Measurements from ENCODE around the gene LRRC57.

LRRC57 gene

GRCh38 chr15:42549741-42550392 lies 1.3 kb upstream of the LRRC57 start:
- DNase-seq (ENCODE audit: low read depth): no peak

GRCh38 chr15:42549032-42549491 lies 469 bp upstream of the LRRC57 start:
- no peak for DNase-seq (ENCODE audit: low read depth)

GRCh38 chr15:42547918-42548248 lies 710 bp downstream of the LRRC57 start:
- DNase-seq (ENCODE audit: low read depth): no peak

- DNase-seq (ENCODE audit: low read depth): no peak
Observed at GRCh38 chr15:42544853-42545629, 3.6 kb downstream of the LRRC57 start.

- no peak for DNase-seq (ENCODE audit: low read depth)
Observed at GRCh38 chr15:42533246-42533645, 15.3 kb downstream of the LRRC57 start.

- no peak for DNase-seq (ENCODE audit: low read depth)
Observed at GRCh38 chr15:42528970-42529369, 19.6 kb downstream of the LRRC57 start.

- DNase-seq (ENCODE audit: low read depth): no peak
Observed at GRCh38 chr15:42523331-42523730, 25.3 kb downstream of the LRRC57 start.

GRCh38 chr15:42511007-42511391 lies 37.6 kb downstream of the LRRC57 start:
- DNase-seq (ENCODE audit: low read depth): no peak

GRCh38 chr15:42510258-42511006 lies 38.2 kb downstream of the LRRC57 start:
- DNase-seq (ENCODE audit: low read depth): no peak

- DNase-seq (ENCODE audit: low read depth): no peak
Observed at GRCh38 chr15:42508263-42508690, 40.3 kb downstream of the LRRC57 start.

- no peak for DNase-seq (ENCODE audit: low read depth)
Observed at GRCh38 chr15:42507514-42507913, 41.1 kb downstream of the LRRC57 start.

GRCh38 chr15:42504631-42505030 lies 44.0 kb downstream of the LRRC57 start:
- no peak for DNase-seq (ENCODE audit: low read depth)

- DNase-seq (ENCODE audit: low read depth): no peak
Observed at GRCh38 chr15:42503825-42504224, 44.8 kb downstream of the LRRC57 start.

GRCh38 chr15:42502477-42502876 lies 46.1 kb downstream of the LRRC57 start:
- DNase-seq (ENCODE audit: low read depth): no peak

GRCh38 chr15:42499858-42500609 lies 48.6 kb downstream of the LRRC57 start:
- no peak for DNase-seq (ENCODE audit: low read depth)

- DNase-seq (ENCODE audit: low read depth): no peak
Observed at GRCh38 chr15:42498212-42499068, 50.2 kb downstream of the LRRC57 start.

- DNase-seq (ENCODE audit: low read depth): peak; percentile 60
Observed at GRCh38 chr15:42495361-42496212, 53.0 kb downstream of the LRRC57 start, which contains the start of gene SNAP23. SNAP23 (plus strand) TSS chr15:42495634; CDS start chr15:42511847, 16,213 bp downstream.

GRCh38 chr15:42494998-42495360 lies 53.6 kb downstream of the LRRC57 start:
- DNase-seq (ENCODE audit: low read depth): no peak

GRCh38 chr15:42493679-42494078 lies 54.9 kb downstream of the LRRC57 start:
- no peak for DNase-seq (ENCODE audit: low read depth)

- DNase-seq (ENCODE audit: low read depth): no peak
Observed at GRCh38 chr15:42491539-42492225, 56.9 kb downstream of the LRRC57 start.

Measured in stimulated activated CD8-positive, alpha-beta memory T cell treated with anti-CD3 and anti-CD28 coated beads, Interleukin-7, amount 100 ng/mL, for 24 hours (primary cell).